ENCODE results near the gene OR2AJ1.

GRCh38 chr1:247884797-247885413 lies 39.8 kb upstream of the OR2AJ1 start:
- no peak for TF ChIP-seq CTCF (IDR thresholded peaks at IDR 0.05; ENCODE audit: low read depth, low read length, poor library complexity, severe bottlenecking)
- no peak for TF ChIP-seq EZH2phosphoT487 (IDR thresholded peaks at IDR 0.05; ENCODE audit: borderline replicate concordance, low read length)
